Endothelial cell of umbilical vein (primary cell): ENCODE measurements around the gene COL9A3. TPM values are rescaled to one million over a fixed set of nuclear protein-coding genes. Genes with fewer than 3 reads are reported as not detected.

Experiments
- BruUV-seq: library from RNA; stranded (reverse); fragments of 400-500 nt; replicated peaks from 2 replicates; lab custom pipeline; 2021; lab: Mats Ljungman, UMichigan
- CTCF ChIA-PET: fragments of 300-600, 350-600 bp; sonication (Branson Sonifier 250); formaldehyde crosslinking; loops from one replicate; lab custom pipeline; 2021; ENCODE audit warnings: antibody characterized with exemption, inconsistent platforms; lab: Charles Lee
- POLR2A ChIA-PET: fragments of 300-600, 350-600 bp; sonication (Branson Sonifier 250); formaldehyde crosslinking; loops from one replicate; lab custom pipeline; 2021; ENCODE audit warnings: antibody characterized with exemption, inconsistent platforms; lab: Charles Lee
- DNase-seq: peaks from one replicate; pipeline ENCODE4 v3.0.0-alpha.2; 2011; ENCODE audit warnings: low read depth, low spot score
- FAIRE-seq: peaks from 2 replicates; lab custom pipeline; 2011; peaks lifted over from hg19 to GRCh38; lab: Jason Lieb, UNC
- H2AFZ ChIP-seq: 2 replicates; pipeline ENCODE4 v1.6.0; 2012; ENCODE audit warnings: low read depth, low read length, control low read depth, inconsistent platforms
- H3K27ac ChIP-seq: 2 replicates; pipeline ENCODE4 v1.5.1; 2011; ENCODE audit warnings: low read depth, mild to moderate bottlenecking, control low read depth, low read length, moderate library complexity; ENCODE audit not compliant: insufficient read depth
- H3K27me3 ChIP-seq, 2 experiments: 2 replicates each; pipeline versions ENCODE4 v1.6.0 to v1.6.1; 2011; ENCODE audit warnings: low read length in 2 of 2, mixed read lengths in 1 of 2; ENCODE audit not compliant: control insufficient read depth in 2 of 2, insufficient read depth in 2 of 2
- H3K36me3 ChIP-seq, 2 experiments: 2 replicates in 1 of 2; 3 replicates in 1 of 2; pipeline ENCODE4 v1.5.1; 2011; ENCODE audit warnings: low read length in 2 of 2, mild to moderate bottlenecking in 1 of 2, moderate library complexity in 1 of 2; ENCODE audit not compliant: control insufficient read depth in 2 of 2, insufficient read depth in 2 of 2; ENCODE audit errors: extremely low read depth in 1 of 2
- H3K4me1 ChIP-seq: 3 replicates; pipeline ENCODE4 v1.5.1; 2011; ENCODE audit warnings: mild to moderate bottlenecking, low read length; ENCODE audit not compliant: control insufficient read depth, insufficient read depth; ENCODE audit errors: extremely low read depth
- H3K4me2 ChIP-seq: 2 replicates; pipeline ENCODE4 v1.6.1; 2011; ENCODE audit warnings: low read length, control low read depth, mixed read lengths; ENCODE audit not compliant: insufficient read depth
- H3K4me3 ChIP-seq, 3 experiments: fragments of 200-600 bp in 1 of 3; sonication (generic), shearing (Covaris generic) in 1 of 3; replicated peaks in 1 of 3; 2 replicates each; pipeline ENCODE4 v1.5.1; 2011 to 2016; ENCODE audit warnings: control low read depth in 3 of 3, low read length in 3 of 3, mild to moderate bottlenecking in 2 of 3, inconsistent platforms in 1 of 3, low read depth in 1 of 3, moderate library complexity in 1 of 3; ENCODE audit not compliant: insufficient read depth in 1 of 3
- H3K79me2 ChIP-seq: 2 replicates; pipeline ENCODE4 v1.6.0; 2012; ENCODE audit warnings: low read length, inconsistent platforms; ENCODE audit not compliant: control insufficient read depth, insufficient read depth
- H3K9ac ChIP-seq: replicated peaks from 2 replicates; pipeline ENCODE3; 2011; ENCODE audit warnings: low read length, control low read depth; ENCODE audit not compliant: insufficient read depth; ENCODE audit errors: extremely low read depth
- H3K9me1 ChIP-seq: replicated peaks from 3 replicates; pipeline ENCODE4 v1.6.0; 2011; ENCODE audit warnings: mild to moderate bottlenecking, low read length; ENCODE audit not compliant: control insufficient read depth, insufficient read depth; ENCODE audit errors: extremely low read depth
- H3K9me3 ChIP-seq: replicated peaks from 2 replicates; pipeline ENCODE4 v1.5.1; 2012; ENCODE audit warnings: low read length, inconsistent platforms; ENCODE audit not compliant: control insufficient read depth, insufficient read depth
- H4K20me1 ChIP-seq: replicated peaks from 2 replicates; pipeline ENCODE3; 2011; ENCODE audit warnings: mild to moderate bottlenecking, low read length; ENCODE audit not compliant: control insufficient read depth, insufficient read depth; ENCODE audit errors: extremely low read depth
- CTCF ChIP-seq, 2 donors: IDR thresholded peaks; 1 replicate in 1 of 2; 2 replicates in 1 of 2; pipeline ENCODE4 v1.5.1; 2011; ENCODE audit warnings: low read length in 2 of 2, mild to moderate bottlenecking in 2 of 2, moderate library complexity in 2 of 2, control low read depth in 1 of 2, inconsistent platforms in 1 of 2, low read depth in 1 of 2; ENCODE audit not compliant: insufficient read depth in 1 of 2; ENCODE audit errors: extremely low read depth in 1 of 2
- EZH2 ChIP-seq: IDR thresholded peaks from 2 replicates; pipeline ENCODE4 v1.6.1; 2012; ENCODE audit warnings: borderline replicate concordance, low read depth, mild to moderate bottlenecking, moderate library complexity, low read length, inconsistent platforms; ENCODE audit not compliant: severe bottlenecking
- FOS ChIP-seq: IDR thresholded peaks from 2 replicates; pipeline ENCODE4 v1.6.1; 2011; ENCODE audit warnings: mild to moderate bottlenecking, low read length, moderate library complexity, borderline replicate concordance; ENCODE audit not compliant: insufficient read depth
- GATA2 ChIP-seq: IDR thresholded peaks from 2 replicates; pipeline ENCODE4 v1.7.0; 2011; ENCODE audit warnings: low read depth, mild to moderate bottlenecking, moderate library complexity, mixed read lengths, low read length; ENCODE audit not compliant: insufficient read length, insufficient read depth
- JUN ChIP-seq: IDR thresholded peaks from 2 replicates; pipeline ENCODE4 v1.6.1; 2011; ENCODE audit warnings: borderline replicate concordance, low read depth; ENCODE audit not compliant: insufficient read length, insufficient read depth
- MYC ChIP-seq: IDR thresholded peaks from one replicate; pipeline ENCODE4 v1.6.1; 2011; ENCODE audit warnings: mild to moderate bottlenecking, low read depth, low read length
- POLR2A ChIP-seq: IDR thresholded peaks from 2 replicates; pipeline ENCODE4 v1.6.1; 2012; ENCODE audit warnings: low read depth, mild to moderate bottlenecking, control low read depth, low read length
- POLR2AphosphoS5 ChIP-seq: IDR thresholded peaks from 2 replicates; pipeline ENCODE4 v1.6.1; 2012; ENCODE audit warnings: low read depth, mild to moderate bottlenecking, control low read depth, low read length, moderate library complexity; ENCODE audit not compliant: insufficient read depth
- dilution Hi-C: fragments of 300-500 bp; cut with MboI; formaldehyde crosslinking; loops from one replicate; pipeline ENCODE4 v1.15.0; 2019; ENCODE audit warnings: low sequenced_read_pairs; ENCODE audit not compliant: extremely low pct_ligation_motif_present
- intact Hi-C: fragments of 100-400 bp; cut with micrococcal nuclease; formaldehyde crosslinking; loops from one replicate; pipeline ENCODE4 v1.10.0; 2022
- polyA plus RNA-seq, 4 experiments: library from polyadenylated mRNA; depleted of rRNA in 3 of 4; stranded (reverse) in 3 of 4; unstranded in 1 of 4; fragments of >200 nt; gene quantifications; 2 replicates each; pipeline versions ENCODE4 v1.2.1 to v1.2.3, GENCODE V29; 2011 to 2012; ENCODE audit warnings: missing spikeins in 1 of 4
- total RNA-seq: library from RNA; stranded (reverse); gene quantifications from 2 replicates; pipeline ENCODE4 v1.2.3, GENCODE V29; 2021
- TF ChIP-seq, protein P1 (sequence below): IDR thresholded peaks from 2 replicates; pipeline ENCODE4 v1.6.1; 2011; ENCODE audit not compliant: insufficient read depth, insufficient read length

COL9A3 gene
- total and polyA plus RNA-seq, 2 donors (not counting 3 experiments of a cell fraction or from before 2014, with no cell fraction given), result 0.46 to 0.60 TPM

DNA sequence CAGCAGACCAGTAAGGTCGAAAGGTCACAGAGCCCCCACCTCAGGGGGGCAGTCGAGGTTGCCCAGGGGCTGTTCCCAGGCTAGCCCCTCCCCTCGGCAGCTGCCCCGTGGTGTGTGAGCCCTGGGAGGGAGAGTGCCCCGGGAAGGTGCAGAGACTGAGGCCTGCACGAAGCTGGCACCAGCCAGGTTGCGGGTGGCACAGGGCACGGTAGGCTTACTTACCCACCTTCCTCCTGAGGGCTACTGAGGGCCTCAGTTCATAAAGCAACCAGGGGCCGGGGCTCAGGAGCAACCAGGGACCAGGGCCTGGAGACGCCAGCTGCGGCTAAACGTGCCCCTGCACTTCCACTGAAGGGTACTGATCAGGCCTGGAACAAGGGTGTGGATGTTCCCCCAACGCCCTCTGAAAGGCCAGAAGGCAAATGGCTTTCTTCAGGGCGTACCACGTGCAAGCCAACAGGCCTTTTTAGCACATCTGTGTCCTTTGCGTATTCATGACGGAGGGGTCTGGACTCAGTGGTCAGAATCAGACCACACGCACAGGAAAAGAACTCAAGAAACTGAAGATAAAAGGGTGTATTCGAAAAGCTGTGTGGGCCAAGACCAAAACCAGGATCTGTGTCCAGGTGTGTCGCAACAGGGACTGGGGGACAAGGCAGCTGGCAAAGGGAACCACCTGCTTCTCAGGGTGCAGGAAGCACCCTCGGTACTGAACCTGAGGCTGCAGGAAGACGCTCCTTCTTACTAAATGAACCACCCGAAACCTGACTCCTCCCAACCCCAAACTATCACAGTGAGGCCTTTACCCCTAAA lies 69.3 kb downstream of the COL9A3 start:
- intact Hi-C loops (no loop called here), dilution Hi-C loops (no loop called here)
- TF ChIP-seq GATA2 (no peak), JUN (no peak), POLR2A (no peak), MYC (no peak), EZH2 (no peak), CTCF (IDR thresholded peaks at IDR 0.05; ENCODE audit: extremely low read depth in 1 of 2, insufficient read depth in 1 of 2, low read depth in 1 of 2, low read length in 2 of 2) (no peak), POLR2AphosphoS5 (no peak), FOS (no peak)
- TF ChIP-seq, protein P1, sequence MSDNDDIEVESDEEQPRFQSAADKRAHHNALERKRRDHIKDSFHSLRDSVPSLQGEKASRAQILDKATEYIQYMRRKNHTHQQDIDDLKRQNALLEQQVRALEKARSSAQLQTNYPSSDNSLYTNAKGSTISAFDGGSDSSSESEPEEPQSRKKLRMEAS, result no peak
- Histone ChIP-seq H2AFZ (no peak overlapping the region), H3K27ac (no peak overlapping the region), H4K20me1 (no peaks in the 10 kb centered on the region), H3K79me2 (no peaks in the 10 kb centered on the region), H3K9ac (no peak overlapping the region), H3K36me3 (peaks cover 14 to 46% of the 10 kb centered on the region in 2 experiments), H3K9me1 (no peaks in the 10 kb centered on the region), H3K4me3 (no peak overlapping the region), H3K4me1 (no peaks in the 10 kb centered on the region), H3K4me2 (no peak overlapping the region), H3K27me3 (no peaks in the 10 kb centered on the region), H3K9me3 (no peaks in the 10 kb centered on the region)
- CTCF ChIA-PET, result interaction anchor here (4.7 kb wide), 1 partner anchor 11 kb away, joined by 30 read pairs; no protein-coding TSS in a partner anchor
- FAIRE-seq (no peak), DNase-seq (no peak)
- no TSS peak for BruUV-seq
- POLR2A ChIA-PET, result no interaction called here
